CD8-positive, alpha-beta memory T cell (primary cell): ENCODE data around the gene C12orf50. TPM values are rescaled to one million over a fixed set of nuclear protein-coding genes. Genes with fewer than 3 reads are reported as not detected.
"Not testable (repeated sequence)": the region's sequence is repeated elsewhere in the genome, so short reads cannot be mapped to it uniquely, and the experiment has no call there.

ENCODE experiments used
- CTCF ChIA-PET: fragments of 350-600 bp; sonication (Branson Sonifier 250); formaldehyde crosslinking; loops from one replicate; lab custom pipeline; 2021; ENCODE audit warnings: antibody characterized with exemption; lab: Charles Lee
- POLR2A ChIA-PET: fragments of 350-600 bp; sonication (Branson Sonifier 250); formaldehyde crosslinking; loops from one replicate; lab custom pipeline; 2021; ENCODE audit warnings: antibody characterized with exemption; lab: Charles Lee
- DNase-seq, 5 donors: peaks; one replicate each; pipeline versions ENCODE4 v3.0.0 to v3.0.0-alpha.2; 2020 to 2022; ENCODE audit warnings: mixed read lengths in 1 of 5
- H3K27ac ChIP-seq: one replicate; pipeline ENCODE4 v1.7.0; 2013; ENCODE audit warnings: low read depth, mild to moderate bottlenecking, low read length, moderate library complexity
- H3K27me3 ChIP-seq: 2 replicates; pipeline ENCODE4 v1.7.0; 2013; ENCODE audit warnings: low read length, mild to moderate bottlenecking; ENCODE audit not compliant: insufficient read depth, poor library complexity, severe bottlenecking
- H3K36me3 ChIP-seq: 2 replicates; pipeline ENCODE4 v1.7.0; 2013; ENCODE audit warnings: mild to moderate bottlenecking, low read length, moderate library complexity; ENCODE audit not compliant: insufficient read depth
- H3K4me1 ChIP-seq: 2 replicates; pipeline ENCODE4 v1.7.0; 2013; ENCODE audit warnings: mild to moderate bottlenecking, low read length, moderate library complexity; ENCODE audit not compliant: insufficient read depth
- H3K4me3 ChIP-seq: 2 replicates; pipeline ENCODE4 v1.7.0; 2013; ENCODE audit warnings: mild to moderate bottlenecking, low read length
- H3K9me3 ChIP-seq: 2 replicates; pipeline ENCODE4 v1.7.0; 2013; ENCODE audit warnings: mild to moderate bottlenecking, low read length
- H3K27ac Mint-ChIP-seq, 8 donors: one replicate each; pipeline ENCODE4 v1.8.0; 2020 to 2021; ENCODE audit warnings: mixed read lengths in 8 of 8, mild to moderate bottlenecking in 6 of 8, inconsistent platforms in 3 of 8, moderate library complexity in 3 of 8
- H3K27me3 Mint-ChIP-seq, 2 donors: one replicate each; pipeline ENCODE4 v1.8.0; 2020 to 2021; ENCODE audit warnings: mixed read lengths in 2 of 2, mild to moderate bottlenecking in 1 of 2, moderate library complexity in 1 of 2
- H3K36me3 Mint-ChIP-seq, 3 donors: one replicate each; pipeline ENCODE4 v1.8.0; 2020 to 2021; ENCODE audit warnings: mixed read lengths in 3 of 3, inconsistent platforms in 1 of 3, mild to moderate bottlenecking in 1 of 3
- H3K4me1 Mint-ChIP-seq, 3 donors: one replicate each; pipeline ENCODE4 v1.8.0; 2020 to 2021; ENCODE audit warnings: mixed read lengths in 3 of 3, inconsistent platforms in 1 of 3, mild to moderate bottlenecking in 1 of 3
- H3K4me3 Mint-ChIP-seq, 7 donors: one replicate each; pipeline ENCODE4 v1.8.0; 2020 to 2021; ENCODE audit warnings: mixed read lengths in 7 of 7, mild to moderate bottlenecking in 6 of 7, moderate library complexity in 4 of 7, inconsistent platforms in 2 of 7
- H3K9me3 Mint-ChIP-seq, 5 donors: one replicate each; pipeline ENCODE4 v1.8.0; 2020 to 2022; ENCODE audit warnings: mixed read lengths in 5 of 5, mild to moderate bottlenecking in 3 of 5, moderate library complexity in 2 of 5, inconsistent platforms in 1 of 5
- polyA plus RNA-seq: library from polyadenylated mRNA; unstranded; fragments of 300-500 nt; fragmentation: Illumina TruSeq; gene quantifications from one replicate; pipeline ENCODE4 v1.2.3, GENCODE V29; 2021
- total RNA-seq, 2 experiments: library from RNA; stranded (reverse); gene quantifications; one replicate each; pipeline ENCODE4 v1.2.3, GENCODE V29; 2021

Gene C12orf50
- total and polyA plus RNA-seq, 3 experiments from 2014 or later = not detected

DNA sequence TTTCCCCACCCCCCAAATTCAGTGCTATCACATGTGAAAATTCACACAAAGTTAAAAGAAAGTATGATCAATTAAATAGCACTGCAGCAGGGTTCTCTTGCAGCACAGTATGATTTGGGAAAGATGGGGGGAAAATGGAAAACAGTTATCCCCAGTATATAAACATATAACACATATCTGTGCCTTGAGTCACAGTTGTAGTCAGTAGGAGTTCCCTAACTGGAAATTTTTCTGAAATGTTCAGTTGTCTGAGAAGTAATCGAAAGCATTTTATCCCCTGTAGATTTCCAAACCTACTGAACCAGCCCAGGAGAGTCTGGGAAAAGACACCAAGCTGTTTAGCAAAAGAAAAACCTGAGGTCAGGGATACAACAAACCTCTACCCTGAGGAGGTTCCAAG lies 47.0 kb downstream of the C12orf50 start:
- H3K27me3 Mint-ChIP-seq = peaks cover 5 to 8% of the 10 kb centered on the region in 2 donors
- POLR2A ChIA-PET = no interaction called here
- CTCF ChIA-PET = no interaction called here

DNA sequence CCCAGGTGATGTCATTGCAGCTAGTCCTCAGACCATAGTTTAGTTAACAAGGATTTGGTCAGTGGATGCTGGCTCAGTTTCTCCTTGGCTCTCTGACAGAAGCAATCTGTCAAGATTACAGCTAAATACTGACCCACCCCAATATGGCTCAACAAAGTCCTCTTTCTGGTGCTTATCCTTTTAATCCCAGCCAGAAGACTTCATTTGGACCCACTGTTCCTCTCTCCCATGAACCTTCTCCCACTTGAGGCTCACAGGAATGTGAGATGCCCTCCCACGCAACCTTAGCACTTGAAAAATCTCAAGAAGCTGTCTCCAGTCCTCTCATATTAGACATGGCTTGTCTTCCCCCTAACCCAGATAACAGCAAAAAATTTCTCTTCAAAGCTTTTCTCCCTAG lies 47.7 kb downstream of the C12orf50 start:
- Mint-ChIP-seq H3K4me3 (no peak overlapping the region), H3K27me3 (peaks cover 5 to 8% of the 10 kb centered on the region in 2 donors), H3K36me3 (no peaks in the 10 kb centered on the region), H3K9me3 (peaks cover 0 to 3% (median 0%) of the 10 kb centered on the region in 5 donors), H3K27ac (no peak overlapping the region), H3K4me1 (no peaks in the 10 kb centered on the region)
- ChIA-PET POLR2A (no interaction called here), CTCF (no interaction called here)
- Histone ChIP-seq H3K4me1 (no peaks in the 10 kb centered on the region), H3K27me3 (no peaks in the 10 kb centered on the region), H3K4me3 (no peak overlapping the region), H3K36me3 (no peaks in the 10 kb centered on the region), H3K9me3 (no peaks in the 10 kb centered on the region), H3K27ac (no peak overlapping the region)
- DNase-seq = no peak

More for the DNA sequence above, 47.0 kb downstream of the C12orf50 start:
- Mint-ChIP-seq H3K4me3 (no peak overlapping the region), H3K9me3 (peaks cover 0 to 3% (median 0%) of the 10 kb centered on the region in 5 donors), H3K4me1 (no peaks in the 10 kb centered on the region), H3K27ac (no peak overlapping the region), H3K36me3 (no peaks in the 10 kb centered on the region)
- no peak for DNase-seq
- Histone ChIP-seq H3K4me1 (no peaks in the 10 kb centered on the region), H3K27ac (no peak overlapping the region), H3K36me3 (no peaks in the 10 kb centered on the region), H3K4me3 (no peak overlapping the region), H3K27me3 (no peaks in the 10 kb centered on the region), H3K9me3 (no peaks in the 10 kb centered on the region)

DNA sequence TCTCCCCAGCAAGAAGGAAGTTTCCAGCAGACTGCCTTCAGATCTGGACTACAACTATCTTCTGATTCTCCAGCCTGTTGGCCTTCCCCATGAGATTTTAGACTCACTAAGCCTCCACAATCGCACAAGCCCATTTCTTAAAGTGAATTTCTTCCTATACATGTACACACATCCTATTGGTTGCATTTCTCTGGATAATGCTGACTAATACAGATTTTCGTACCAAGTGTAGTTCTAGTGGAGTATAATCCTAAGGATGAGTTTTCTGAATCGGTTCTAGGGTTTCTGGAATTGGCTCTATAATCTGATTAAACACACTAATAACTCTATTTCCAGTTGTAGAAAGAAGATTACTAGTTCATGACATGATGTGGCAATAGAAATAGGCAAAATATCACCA lies 53.3 kb downstream of the C12orf50 start:
- CTCF ChIA-PET = no interaction called here
- Histone ChIP-seq H3K27ac (no peak overlapping the region), H3K9me3 (no peaks in the 10 kb centered on the region), H3K36me3 (no peaks in the 10 kb centered on the region), H3K27me3 (no peaks in the 10 kb centered on the region), H3K4me1 (no peaks in the 10 kb centered on the region), H3K4me3 (no peak overlapping the region)
- H3K4me3 Mint-ChIP-seq = no peak overlapping the region
- H3K4me1 Mint-ChIP-seq = no peaks in the 10 kb centered on the region
- no peak overlapping the region for H3K27ac Mint-ChIP-seq
- POLR2A ChIA-PET = no interaction called here
- H3K9me3 Mint-ChIP-seq = peaks cover 0 to 7% (median 6%) of the 10 kb centered on the region in 5 donors
- H3K27me3 Mint-ChIP-seq = peaks cover 4 to 6% of the 10 kb centered on the region in 2 donors
- no peaks in the 10 kb centered on the region for H3K36me3 Mint-ChIP-seq
- no peak for DNase-seq

DNA sequence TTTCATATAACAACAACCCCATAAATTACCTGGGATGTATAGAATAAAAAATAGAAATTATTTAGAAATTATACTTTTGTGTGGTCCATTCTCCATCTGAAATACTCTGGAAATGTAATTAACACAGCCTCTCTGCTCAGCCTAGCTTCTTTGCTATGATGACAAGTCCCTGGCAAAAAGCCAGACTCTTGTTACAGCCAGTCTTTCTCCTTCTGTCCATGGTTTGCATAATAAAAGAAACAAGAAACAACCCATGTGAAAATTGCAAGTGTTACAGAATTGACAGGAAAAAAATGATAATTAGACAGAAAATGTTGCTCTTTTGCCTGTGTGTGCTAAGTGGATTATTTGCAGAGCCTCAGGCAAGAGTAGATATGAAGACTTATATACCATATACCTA lies 61.3 kb downstream of the C12orf50 start:
- H3K4me1 ChIP-seq = no peaks in the 10 kb centered on the region
- Mint-ChIP-seq H3K4me1 (no peaks in the 10 kb centered on the region), H3K36me3 (no peaks in the 10 kb centered on the region), H3K4me3 (no peak overlapping the region), H3K27ac (no peak overlapping the region), H3K27me3 (no peaks in the 10 kb centered on the region), H3K9me3 (peaks cover 0 to 5% (median under 1%) of the 10 kb centered on the region in 5 donors)
- no peaks in the 10 kb centered on the region for H3K36me3 ChIP-seq
- no peak overlapping the region for H3K27ac ChIP-seq
- ChIA-PET CTCF (no interaction called here), POLR2A (no interaction called here)
- no peaks in the 10 kb centered on the region for H3K9me3 ChIP-seq
- H3K4me3 ChIP-seq = no peak overlapping the region
- no peak for DNase-seq
- no peaks in the 10 kb centered on the region for H3K27me3 ChIP-seq

DNA sequence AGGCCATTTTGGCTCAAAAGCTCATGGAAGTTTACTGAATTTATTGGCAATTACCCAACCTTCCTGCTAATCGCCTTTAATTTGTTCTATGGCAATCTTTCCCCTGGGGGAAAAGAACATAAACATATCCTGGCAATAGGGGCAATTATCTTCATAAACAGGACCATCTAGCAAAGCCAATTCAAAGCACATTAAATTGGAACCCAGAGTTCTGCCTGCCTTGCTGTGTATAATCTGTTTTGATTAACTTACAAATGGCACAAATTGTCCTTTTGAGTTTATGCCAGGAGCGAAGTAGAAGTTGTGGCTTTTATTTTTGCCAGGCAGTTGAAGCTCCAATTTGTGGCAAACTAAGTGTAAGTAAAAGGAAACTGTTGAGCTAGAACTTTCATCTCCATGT lies 68.6 kb downstream of the C12orf50 start:
- Histone ChIP-seq H3K36me3 (no peaks in the 10 kb centered on the region), H3K27ac (no peak overlapping the region), H3K27me3 (no peaks in the 10 kb centered on the region), H3K4me1 (no peaks in the 10 kb centered on the region), H3K4me3 (no peak overlapping the region), H3K9me3 (no peaks in the 10 kb centered on the region)
- H3K9me3 Mint-ChIP-seq = peaks cover 0 to 2% (median 0%) of the 10 kb centered on the region in 5 donors
- CTCF ChIA-PET = no interaction called here
- no peak for DNase-seq
- POLR2A ChIA-PET = no interaction called here
- no peak overlapping the region for H3K4me3 Mint-ChIP-seq
- no peaks in the 10 kb centered on the region for H3K4me1 Mint-ChIP-seq
- peaks cover 0 to 2% of the 10 kb centered on the region in 2 donors for H3K27me3 Mint-ChIP-seq
- no peaks in the 10 kb centered on the region for H3K36me3 Mint-ChIP-seq
- no peak overlapping the region for H3K27ac Mint-ChIP-seq

DNA sequence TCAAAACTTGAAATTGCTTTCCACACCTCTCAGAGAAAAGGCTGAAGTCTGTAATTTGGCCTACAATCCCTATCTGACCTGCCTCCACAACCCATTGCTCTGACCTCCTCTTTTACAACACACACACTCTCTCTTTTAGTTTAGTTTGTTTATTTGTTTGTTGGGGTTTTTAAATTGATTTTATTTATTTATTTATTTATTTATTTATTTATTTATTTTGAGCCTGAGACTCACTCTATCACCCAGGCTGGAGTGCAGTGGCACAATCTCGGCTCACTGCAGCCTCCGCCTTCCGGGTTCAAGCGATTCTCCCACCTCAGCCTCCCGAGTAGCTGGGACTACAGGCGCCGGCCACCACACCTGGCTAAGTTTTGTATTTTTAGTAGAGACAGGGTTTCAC lies 75.2 kb downstream of the C12orf50 start:
- H3K9me3 Mint-ChIP-seq, H3K27me3 ChIP-seq, H3K27ac Mint-ChIP-seq, H3K36me3 Mint-ChIP-seq, H3K27me3 Mint-ChIP-seq, H3K4me3 Mint-ChIP-seq, H3K4me3 ChIP-seq, H3K4me1 ChIP-seq, H3K4me1 Mint-ChIP-seq, H3K9me3 ChIP-seq, POLR2A ChIA-PET, H3K36me3 ChIP-seq, CTCF ChIA-PET, H3K27ac ChIP-seq, DNase-seq: not testable (repeated sequence)

DNA sequence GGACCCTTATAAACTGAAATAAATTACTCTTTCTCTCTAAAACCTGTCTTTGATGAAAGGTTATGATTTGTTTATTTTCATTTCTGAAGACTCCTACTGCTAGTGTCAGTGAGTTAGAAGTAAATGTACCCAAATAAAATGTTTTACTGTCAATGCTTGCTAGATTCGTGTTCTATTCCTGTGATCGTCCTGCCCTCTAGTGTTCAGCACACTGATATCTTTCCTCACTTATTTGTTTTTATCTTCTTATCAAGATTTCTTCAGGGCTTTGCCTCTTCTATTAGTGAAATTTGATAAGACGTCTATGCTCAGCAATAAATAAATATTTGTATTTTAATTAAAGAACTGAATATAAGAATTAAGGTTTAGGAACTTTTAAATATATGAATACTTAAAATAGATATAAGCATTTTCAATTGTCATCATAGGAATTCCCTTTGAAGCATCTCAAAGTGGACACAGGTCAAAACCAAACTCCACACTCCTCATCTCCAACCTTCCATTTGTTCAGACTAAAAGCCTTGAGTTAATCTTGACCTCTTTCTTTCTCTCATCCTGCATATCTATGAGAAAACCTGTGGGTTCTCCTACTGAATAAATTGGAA lies 75.8 kb downstream of the C12orf50 start:
- Mint-ChIP-seq H3K27ac (no peak overlapping the region), H3K27me3 (peaks cover 0 to 5% of the 10 kb centered on the region in 2 donors)

DNA sequence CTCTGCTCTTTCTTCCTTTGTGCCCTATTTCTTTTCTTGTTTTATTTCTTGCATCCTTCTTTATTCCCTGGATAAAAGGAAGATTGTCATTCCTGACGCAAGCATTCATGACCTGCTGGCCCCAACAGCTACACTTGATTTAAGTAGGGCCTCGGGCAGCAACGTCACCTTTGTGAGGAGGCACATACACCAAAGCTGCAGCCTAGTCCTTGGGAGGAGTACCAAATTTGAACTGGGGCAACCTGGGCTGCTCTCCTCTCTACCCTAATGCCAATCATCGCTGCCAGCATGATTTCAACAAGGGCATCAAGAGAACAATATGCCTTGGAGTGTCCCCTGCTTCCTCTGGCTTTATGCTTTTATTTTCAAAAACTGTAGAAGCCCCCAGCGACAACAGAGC lies 76.4 kb downstream of the C12orf50 start:
- no peak overlapping the region for H3K4me3 ChIP-seq
- H3K36me3 Mint-ChIP-seq = no peaks in the 10 kb centered on the region
- H3K9me3 ChIP-seq = no peaks in the 10 kb centered on the region
- CTCF ChIA-PET = no interaction called here
- H3K4me1 ChIP-seq = no peaks in the 10 kb centered on the region
- H3K27ac Mint-ChIP-seq = no peak overlapping the region
- no peak for DNase-seq
- H3K27me3 Mint-ChIP-seq = peaks cover 0 to 5% of the 10 kb centered on the region in 2 donors
- H3K9me3 Mint-ChIP-seq = no peaks in the 10 kb centered on the region
- H3K27me3 ChIP-seq = no peaks in the 10 kb centered on the region
- no peak overlapping the region for H3K4me3 Mint-ChIP-seq
- POLR2A ChIA-PET = no interaction called here
- H3K27ac ChIP-seq = no peak overlapping the region
- no peaks in the 10 kb centered on the region for H3K4me1 Mint-ChIP-seq
- no peaks in the 10 kb centered on the region for H3K36me3 ChIP-seq

More for the DNA sequence above, 75.8 kb downstream of the C12orf50 start:
- no peaks in the 10 kb centered on the region for H3K4me1 ChIP-seq
- H3K9me3 ChIP-seq = no peaks in the 10 kb centered on the region
- Mint-ChIP-seq H3K36me3 (no peaks in the 10 kb centered on the region), H3K4me1 (no peaks in the 10 kb centered on the region), H3K4me3 (no peak overlapping the region), H3K9me3 (no peaks in the 10 kb centered on the region)
- H3K27me3 ChIP-seq = no peaks in the 10 kb centered on the region
- no peak for DNase-seq
- ChIA-PET CTCF (no interaction called here), POLR2A (no interaction called here)
- no peaks in the 10 kb centered on the region for H3K36me3 ChIP-seq
- H3K4me3 ChIP-seq = no peak overlapping the region
- H3K27ac ChIP-seq = no peak overlapping the region
